DOHH2 (cell line): Measurements from ENCODE around the gene CBFB.

Experiments used
- H3F3A ChIP-seq: fragments of 200-600 bp; sonication (generic), shearing (Covaris generic); 2 replicates; pipeline ENCODE4 v1.6.0; 2016; ENCODE audit warnings: antibody characterized with exemption, mild to moderate bottlenecking; ENCODE audit not compliant: control insufficient read depth, insufficient read depth
- H3K27ac ChIP-seq: fragments of 200-600 bp; sonication (generic); 2 replicates; pipeline ENCODE4 v1.5.1; 2014; ENCODE audit warnings: low read depth, mild to moderate bottlenecking, low read length, moderate library complexity
- H3K27me3 ChIP-seq: fragments of 200-600 bp; sonication (generic); 2 replicates; pipeline ENCODE4 v1.6.1; 2014; ENCODE audit warnings: mild to moderate bottlenecking, low read length, mixed read lengths; ENCODE audit not compliant: control insufficient read depth
- H3K36me3 ChIP-seq: fragments of 200-600 bp; sonication (generic); 2 replicates; pipeline ENCODE4 v1.6.1; 2014; ENCODE audit warnings: mild to moderate bottlenecking, low read length, moderate library complexity, mixed read lengths; ENCODE audit not compliant: control insufficient read depth
- H3K4me1 ChIP-seq: fragments of 200-600 bp; sonication (generic); 2 replicates; pipeline ENCODE4 v1.6.1; 2014; ENCODE audit warnings: mild to moderate bottlenecking, low read length, mixed read lengths; ENCODE audit not compliant: control insufficient read depth
- H3K4me2 ChIP-seq: fragments of 200-600 bp; sonication (generic); 2 replicates; pipeline ENCODE4 v1.6.0; 2014; ENCODE audit warnings: mild to moderate bottlenecking, low read length, moderate library complexity
- H3K4me3 ChIP-seq: fragments of 200-600 bp; sonication (generic); 2 replicates; pipeline ENCODE4 v1.5.1; 2014; ENCODE audit warnings: mild to moderate bottlenecking, low read length, mixed read lengths
- H3K79me2 ChIP-seq: fragments of 200-600 bp; sonication (generic); 2 replicates; pipeline ENCODE4 v1.6.1; 2014; ENCODE audit warnings: mild to moderate bottlenecking, low read length, mixed read lengths; ENCODE audit not compliant: control insufficient read depth
- H3K9me2 ChIP-seq: fragments of 200-600 bp; sonication (generic); replicated peaks from 2 replicates; pipeline ENCODE4 v1.6.1; 2014; ENCODE audit warnings: mild to moderate bottlenecking, low read length, mixed read lengths; ENCODE audit not compliant: control insufficient read depth
- H3K9me3 ChIP-seq: fragments of 200-600 bp; sonication (generic); 2 replicates; pipeline ENCODE4 v1.6.1; 2014; ENCODE audit warnings: antibody characterized with exemption, low read length, mixed read lengths; ENCODE audit not compliant: control insufficient read depth, insufficient read depth
- H4K20me1 ChIP-seq: fragments of 200-600 bp; sonication (generic); 2 replicates; pipeline ENCODE4 v1.6.0; 2014; ENCODE audit warnings: low read depth, mild to moderate bottlenecking, antibody characterized with exemption, low read length, moderate library complexity; ENCODE audit not compliant: control insufficient read depth, insufficient read depth
- CTCF ChIP-seq: fragments of 200-600 bp; sonication (generic); IDR thresholded peaks from one replicate; pipeline ENCODE4 v1.5.1; 2014; ENCODE audit warnings: antibody characterized with exemption, mild to moderate bottlenecking, low read depth, low read length; ENCODE audit not compliant: poor library complexity, severe bottlenecking
- EZH2phosphoT487 ChIP-seq: fragments of 200-600 bp; sonication (generic); IDR thresholded peaks from 2 replicates; pipeline ENCODE4 v1.6.1; 2017; ENCODE audit warnings: borderline replicate concordance, mild to moderate bottlenecking, antibody characterized with exemption, low read length, moderate library complexity, mixed read lengths

CBFB gene

DNA sequence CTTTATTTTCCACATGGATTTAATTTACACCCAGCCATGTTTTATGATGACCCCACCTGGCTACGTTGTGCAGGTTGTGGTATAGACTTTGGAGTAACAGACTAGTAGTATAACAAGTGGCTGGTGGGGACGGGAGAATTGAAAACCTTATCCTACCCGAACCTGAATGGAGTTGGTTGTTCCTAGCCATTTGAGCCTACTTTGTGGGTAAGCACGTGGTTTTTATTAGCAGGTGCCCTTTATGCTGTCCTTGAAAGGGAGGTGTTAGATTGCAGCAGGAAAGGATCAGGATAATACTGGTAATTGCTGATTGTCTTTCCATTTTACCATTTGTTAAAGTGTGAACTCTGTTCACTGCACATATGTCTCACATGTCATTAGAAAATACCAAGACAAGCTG, 48.9 kb downstream of the CBFB start:
- TF ChIP-seq EZH2phosphoT487 = no peak
- no peak for TF ChIP-seq CTCF
- Histone ChIP-seq H3K9me2 (no peaks in the 10 kb centered on the region), H3F3A (no peaks in the 10 kb centered on the region; the same call in 1 of the 2 replicates), H3K9me3 (no peaks in the 10 kb centered on the region), H3K4me1 (no peaks in the 10 kb centered on the region), H3K27ac (no peak overlapping the region), H3K79me2 (no peaks in the 10 kb centered on the region), H3K27me3 (no peaks in the 10 kb centered on the region), H3K4me2 (no peak overlapping the region), H3K4me3 (no peak overlapping the region), H4K20me1 (no peaks in the 10 kb centered on the region), H3K36me3 (peaks cover 43% of the 10 kb centered on the region)

DNA sequence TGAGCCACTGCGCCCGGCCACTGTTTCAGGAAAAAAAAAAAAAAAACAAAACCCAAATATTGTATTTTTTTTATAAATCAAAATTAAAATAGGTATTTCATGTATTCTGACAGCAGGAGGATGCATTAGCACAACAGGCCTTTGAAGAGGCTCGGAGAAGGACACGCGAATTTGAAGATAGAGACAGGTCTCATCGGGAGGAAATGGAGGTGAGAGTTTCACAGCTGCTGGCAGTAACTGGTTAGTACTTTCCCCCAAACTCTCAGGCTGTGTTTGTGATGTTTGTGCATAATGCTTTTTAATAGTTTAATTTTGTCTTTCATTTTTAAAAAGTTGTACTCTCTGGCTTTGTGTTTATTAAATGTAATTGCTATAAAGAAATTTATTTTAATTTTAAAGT, 53.2 kb downstream of the CBFB start:
- TF ChIP-seq CTCF (no peak), EZH2phosphoT487 (no peak)
- H3K4me3 ChIP-seq = no peak overlapping the region
- H3K36me3 ChIP-seq = peaks cover 31% of the 10 kb centered on the region
- no peak overlapping the region for H3K4me2 ChIP-seq
- no peaks in the 10 kb centered on the region for H3F3A ChIP-seq
- H4K20me1 ChIP-seq = no peaks in the 10 kb centered on the region
- H3K27ac ChIP-seq = no peak overlapping the region
- no peaks in the 10 kb centered on the region for H3K79me2 ChIP-seq
- H3K27me3 ChIP-seq = no peaks in the 10 kb centered on the region
- H3K9me2 ChIP-seq = no peaks in the 10 kb centered on the region
- H3K4me1 ChIP-seq = peaks cover 6% of the 10 kb centered on the region; the same call in 1 of the 2 replicates
- no peaks in the 10 kb centered on the region for H3K9me3 ChIP-seq

GRCh38 chr16:67082891-67083290, 53.9 kb downstream of the CBFB start:
- Histone ChIP-seq H3K9me2 (no peaks in the 10 kb centered on the region), H3K27me3 (no peaks in the 10 kb centered on the region), H3F3A (no peaks in the 10 kb centered on the region), H3K36me3 (peaks cover 23% of the 10 kb centered on the region), H3K4me1 (peaks cover 6% of the 10 kb centered on the region; the same call in 1 of the 2 replicates), H3K79me2 (no peaks in the 10 kb centered on the region), H3K4me2 (no peak overlapping the region), H4K20me1 (no peaks in the 10 kb centered on the region), H3K4me3 (no peak overlapping the region), H3K27ac (no peak overlapping the region), H3K9me3 (no peaks in the 10 kb centered on the region)
- no peak for TF ChIP-seq CTCF
